ENCODE data around the gene SUGCT.

The SUGCT gene

DNA sequence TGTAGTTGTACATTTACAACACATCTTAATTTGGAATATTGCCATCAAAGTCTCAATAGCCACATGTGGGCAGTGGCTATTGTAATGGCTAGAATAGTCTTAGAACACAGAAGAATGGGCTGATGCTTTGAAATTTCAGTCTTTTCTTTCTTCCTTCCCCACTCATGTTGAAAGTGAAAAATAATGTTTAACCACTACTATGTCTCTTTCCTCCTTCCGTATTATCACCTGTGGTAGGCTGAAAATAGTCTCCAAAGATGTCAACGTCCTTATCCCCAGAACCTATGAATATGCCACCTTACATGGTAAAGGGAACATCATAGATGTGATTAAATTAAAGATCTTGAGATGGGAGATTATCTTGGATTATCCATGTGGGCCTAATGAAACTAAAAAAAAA lies 154.0 kb downstream of the SUGCT start:
- H4K20me1 ChIP-seq (ENCODE audit: insufficient read depth, low read length, poor library complexity, severe bottlenecking), result no peaks in the 10 kb centered on the region
- no peaks in the 10 kb centered on the region for H3K4me1 ChIP-seq (ENCODE audit: insufficient read depth, low read length, poor library complexity, severe bottlenecking)
- no peak overlapping the region for H3K4me2 ChIP-seq (ENCODE audit: low read depth, low read length, poor library complexity, severe bottlenecking)
- no peaks in the 10 kb centered on the region for H3K27me3 ChIP-seq (ENCODE audit: insufficient read depth, low read length, poor library complexity, severe bottlenecking)
- TF ChIP-seq EZH2phosphoT487 (IDR thresholded peaks at IDR 0.05; ENCODE audit: borderline replicate concordance), result no peak
- TF ChIP-seq, protein P1, sequence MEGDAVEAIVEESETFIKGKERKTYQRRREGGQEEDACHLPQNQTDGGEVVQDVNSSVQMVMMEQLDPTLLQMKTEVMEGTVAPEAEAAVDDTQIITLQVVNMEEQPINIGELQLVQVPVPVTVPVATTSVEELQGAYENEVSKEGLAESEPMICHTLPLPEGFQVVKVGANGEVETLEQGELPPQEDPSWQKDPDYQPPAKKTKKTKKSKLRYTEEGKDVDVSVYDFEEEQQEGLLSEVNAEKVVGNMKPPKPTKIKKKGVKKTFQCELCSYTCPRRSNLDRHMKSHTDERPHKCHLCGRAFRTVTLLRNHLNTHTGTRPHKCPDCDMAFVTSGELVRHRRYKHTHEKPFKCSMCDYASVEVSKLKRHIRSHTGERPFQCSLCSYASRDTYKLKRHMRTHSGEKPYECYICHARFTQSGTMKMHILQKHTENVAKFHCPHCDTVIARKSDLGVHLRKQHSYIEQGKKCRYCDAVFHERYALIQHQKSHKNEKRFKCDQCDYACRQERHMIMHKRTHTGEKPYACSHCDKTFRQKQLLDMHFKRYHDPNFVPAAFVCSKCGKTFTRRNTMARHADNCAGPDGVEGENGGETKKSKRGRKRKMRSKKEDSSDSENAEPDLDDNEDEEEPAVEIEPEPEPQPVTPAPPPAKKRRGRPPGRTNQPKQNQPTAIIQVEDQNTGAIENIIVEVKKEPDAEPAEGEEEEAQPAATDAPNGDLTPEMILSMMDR (conservative IDR thresholded peaks at IDR 0.05; ENCODE audit: low read length), result no peak
- H3K4me3 ChIP-seq (ENCODE audit: low read length, poor library complexity, severe bottlenecking), result no peak overlapping the region
- no peak overlapping the region for H3K9ac ChIP-seq (ENCODE audit: low read depth, low read length, poor library complexity, severe bottlenecking)
- H2AFZ ChIP-seq (ENCODE audit: low read length), result no peak overlapping the region
- no peaks in the 10 kb centered on the region for H3F3A ChIP-seq (ENCODE audit: low read depth)
- H3K36me3 ChIP-seq (ENCODE audit: insufficient read depth, low read length), result no peaks in the 10 kb centered on the region
- H3K79me2 ChIP-seq (ENCODE audit: insufficient read depth, low read length), result no peaks in the 10 kb centered on the region
- no peaks in the 10 kb centered on the region for H3K9me3 ChIP-seq (ENCODE audit: insufficient read depth, low read depth, low read length)
- H3K9me2 ChIP-seq (replicated peaks; ENCODE audit: low read depth, low read length), result no peaks in the 10 kb centered on the region

DNA sequence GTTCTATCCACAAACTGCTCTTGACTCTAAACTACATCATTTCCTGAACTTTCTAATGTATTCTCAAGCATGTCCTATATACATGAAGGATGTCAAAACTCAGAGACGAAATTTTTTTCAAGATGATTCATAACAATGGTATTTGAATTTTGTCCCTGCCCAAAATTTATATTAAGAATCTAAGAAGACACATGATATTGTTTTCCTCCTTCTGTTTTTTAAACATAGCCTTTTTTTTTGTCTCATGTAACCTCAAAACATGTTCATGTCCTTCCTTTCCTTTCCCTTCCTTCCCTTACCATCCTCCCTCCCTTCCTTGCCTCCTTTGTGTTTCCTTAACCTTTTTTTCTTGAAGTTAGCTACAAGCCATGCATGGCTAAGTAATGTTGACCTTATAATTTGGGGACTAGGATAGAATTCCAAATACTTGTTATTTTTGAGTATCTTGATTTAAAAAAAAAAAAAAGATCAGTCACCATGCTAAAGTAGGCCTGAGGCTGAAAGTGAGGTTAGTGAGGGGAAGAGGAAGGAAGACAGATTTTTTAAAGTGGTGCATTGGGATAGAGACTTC lies 163.0 kb downstream of the SUGCT start:
- Histone ChIP-seq H3K27me3 (ENCODE audit: insufficient read depth, low read length, poor library complexity, severe bottlenecking) (no peaks in the 10 kb centered on the region), H3K9me2 (replicated peaks; ENCODE audit: low read depth, low read length) (no peaks in the 10 kb centered on the region), H3K36me3 (ENCODE audit: insufficient read depth, low read length) (no peaks in the 10 kb centered on the region), H3K9ac (ENCODE audit: low read depth, low read length, poor library complexity, severe bottlenecking) (no peak overlapping the region), H3K4me3 (ENCODE audit: low read length, poor library complexity, severe bottlenecking) (no peak overlapping the region), H3K79me2 (ENCODE audit: insufficient read depth, low read length) (no peaks in the 10 kb centered on the region), H3K4me1 (ENCODE audit: insufficient read depth, low read length, poor library complexity, severe bottlenecking) (peaks cover 6% of the 10 kb centered on the region), H3F3A (ENCODE audit: low read depth) (no peaks in the 10 kb centered on the region), H4K20me1 (ENCODE audit: insufficient read depth, low read length, poor library complexity, severe bottlenecking) (no peaks in the 10 kb centered on the region), H2AFZ (ENCODE audit: low read length) (no peak overlapping the region), H3K4me2 (ENCODE audit: low read depth, low read length, poor library complexity, severe bottlenecking) (no peak overlapping the region), H3K9me3 (ENCODE audit: insufficient read depth, low read depth, low read length) (no peaks in the 10 kb centered on the region)
- no peak for TF ChIP-seq EZH2phosphoT487 (IDR thresholded peaks at IDR 0.05; ENCODE audit: borderline replicate concordance)
- TF ChIP-seq, protein P1 (conservative IDR thresholded peaks at IDR 0.05; ENCODE audit: low read length), result no peak

DNA sequence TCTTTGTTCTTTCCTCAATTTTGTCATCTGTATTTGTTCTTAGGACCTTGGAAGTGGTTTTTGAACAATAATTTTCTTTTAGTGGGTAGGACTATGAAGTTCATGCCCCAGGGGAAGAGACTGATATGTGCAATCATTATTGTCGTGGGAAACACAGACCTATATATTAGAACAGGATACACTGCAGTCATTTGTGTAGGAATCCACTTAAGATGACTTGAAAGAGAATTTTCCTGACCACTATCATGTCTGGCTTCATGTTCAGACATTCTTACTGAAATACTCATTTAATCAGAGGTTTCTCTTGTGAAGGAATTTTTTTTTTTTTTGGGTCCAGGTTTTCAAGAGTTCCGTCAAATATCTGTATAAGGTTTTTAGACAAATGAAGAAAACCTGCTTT lies 163.6 kb downstream of the SUGCT start:
- Histone ChIP-seq H3K4me3 (ENCODE audit: low read length, poor library complexity, severe bottlenecking) (no peak overlapping the region), H3F3A (ENCODE audit: low read depth) (no peaks in the 10 kb centered on the region), H4K20me1 (ENCODE audit: insufficient read depth, low read length, poor library complexity, severe bottlenecking) (no peaks in the 10 kb centered on the region), H3K27me3 (ENCODE audit: insufficient read depth, low read length, poor library complexity, severe bottlenecking) (no peaks in the 10 kb centered on the region), H3K9ac (ENCODE audit: low read depth, low read length, poor library complexity, severe bottlenecking) (no peak overlapping the region), H3K36me3 (ENCODE audit: insufficient read depth, low read length) (no peaks in the 10 kb centered on the region), H2AFZ (ENCODE audit: low read length) (no peak overlapping the region), H3K9me2 (replicated peaks; ENCODE audit: low read depth, low read length) (no peaks in the 10 kb centered on the region), H3K9me3 (ENCODE audit: insufficient read depth, low read depth, low read length) (no peaks in the 10 kb centered on the region), H3K79me2 (ENCODE audit: insufficient read depth, low read length) (no peaks in the 10 kb centered on the region), H3K4me1 (ENCODE audit: insufficient read depth, low read length, poor library complexity, severe bottlenecking) (peaks cover 6% of the 10 kb centered on the region), H3K4me2 (ENCODE audit: low read depth, low read length, poor library complexity, severe bottlenecking) (no peak overlapping the region)
- TF ChIP-seq, protein P1 (conservative IDR thresholded peaks at IDR 0.05; ENCODE audit: low read length), result no peak
- no peak for TF ChIP-seq EZH2phosphoT487 (IDR thresholded peaks at IDR 0.05; ENCODE audit: borderline replicate concordance)
